HUES48 (cell line): Measurements from ENCODE around the gene OR2AG1.

Source experiments
- H3K27ac ChIP-seq: one replicate; pipeline ENCODE4 v1.7.0; 2013; ENCODE audit warnings: low read depth, low read length, inconsistent platforms
- H3K27me3 ChIP-seq: 2 replicates; pipeline ENCODE4 v1.6.1; 2013; ENCODE audit warnings: mild to moderate bottlenecking, low read length; ENCODE audit not compliant: control insufficient read depth, insufficient read depth
- H3K36me3 ChIP-seq: 2 replicates; pipeline ENCODE4 v1.6.1; 2013; ENCODE audit warnings: low read length; ENCODE audit not compliant: control insufficient read depth, insufficient read depth
- H3K4me1 ChIP-seq: 2 replicates; pipeline ENCODE4 v1.6.1; 2013; ENCODE audit warnings: mild to moderate bottlenecking, low read length; ENCODE audit not compliant: control insufficient read depth, insufficient read depth
- H3K4me3 ChIP-seq: 2 replicates; pipeline ENCODE4 v1.5.1; 2013; ENCODE audit warnings: mild to moderate bottlenecking, low read depth, low read length
- H3K9ac ChIP-seq: 2 replicates; pipeline ENCODE4 v1.6.1; 2013; ENCODE audit warnings: mild to moderate bottlenecking, low read depth, low read length, moderate library complexity
- H3K9me3 ChIP-seq: 2 replicates; pipeline ENCODE4 v1.6.1; 2013; ENCODE audit warnings: low read length; ENCODE audit not compliant: control insufficient read depth, insufficient read depth

The OR2AG1 gene

GRCh38 chr11:6782720-6783119 lies at the start of gene OR2AG1:
Gene OR2AG1, plus strand, starts transcription at chr11:6783020. Its CDS starts 2,018 bp downstream, at chr11:6785038.
- Histone ChIP-seq H3K36me3 (no peaks in the 10 kb centered on the region), H3K4me1 (no peaks in the 10 kb centered on the region)

GRCh38 chr11:6733326-6734275 lies 49.2 kb upstream of the OR2AG1 start:
- Histone ChIP-seq H3K27ac (no peak overlapping the region), H3K36me3 (no peaks in the 10 kb centered on the region), H3K9ac (no peak overlapping the region), H3K9me3 (no peaks in the 10 kb centered on the region), H3K4me3 (no peak overlapping the region), H3K4me1 (no peaks in the 10 kb centered on the region), H3K27me3 (no peaks in the 10 kb centered on the region)

More at GRCh38 chr11:6782720-6783119, at the start of gene OR2AG1:
- Histone ChIP-seq H3K4me3 (no peak within 1 kb of the TSS), H3K9ac (no peak within 1 kb of the TSS), H3K27ac (no peak within 1 kb of the TSS), H3K27me3 (no peaks in the 10 kb centered on the region), H3K9me3 (no peaks in the 10 kb centered on the region)

GRCh38 chr11:6734616-6735015 lies 48.2 kb upstream of the OR2AG1 start:
- Histone ChIP-seq H3K27ac (no peak overlapping the region), H3K9ac (no peak overlapping the region), H3K4me1 (no peaks in the 10 kb centered on the region), H3K27me3 (no peaks in the 10 kb centered on the region), H3K4me3 (no peak overlapping the region), H3K36me3 (no peaks in the 10 kb centered on the region), H3K9me3 (no peaks in the 10 kb centered on the region)

- no peak overlapping the region for H3K9ac ChIP-seq
- no peaks in the 10 kb centered on the region for H3K9me3 ChIP-seq
- H3K27me3 ChIP-seq = no peaks in the 10 kb centered on the region
- no peaks in the 10 kb centered on the region for H3K36me3 ChIP-seq
- no peak overlapping the region for H3K27ac ChIP-seq
- H3K4me3 ChIP-seq = no peak overlapping the region
- H3K4me1 ChIP-seq = no peaks in the 10 kb centered on the region
These were observed 47.5 kb upstream of the OR2AG1 start for GRCh38 chr11:6735306-6735705.

- no peak overlapping the region for H3K9ac ChIP-seq
- H3K27me3 ChIP-seq = no peaks in the 10 kb centered on the region
- H3K4me1 ChIP-seq = no peaks in the 10 kb centered on the region
- no peaks in the 10 kb centered on the region for H3K9me3 ChIP-seq
- H3K27ac ChIP-seq = no peak overlapping the region
- no peaks in the 10 kb centered on the region for H3K36me3 ChIP-seq
- H3K4me3 ChIP-seq = no peak overlapping the region
These were observed 46.2 kb upstream of the OR2AG1 start for GRCh38 chr11:6736495-6737121.

GRCh38 chr11:6737872-6738466 lies 44.9 kb upstream of the OR2AG1 start:
- no peaks in the 10 kb centered on the region for H3K4me1 ChIP-seq
- no peak overlapping the region for H3K27ac ChIP-seq
- no peak overlapping the region for H3K9ac ChIP-seq
- H3K36me3 ChIP-seq = no peaks in the 10 kb centered on the region
- no peaks in the 10 kb centered on the region for H3K27me3 ChIP-seq
- H3K4me3 ChIP-seq = no peak overlapping the region
- H3K9me3 ChIP-seq = no peaks in the 10 kb centered on the region

- no peak overlapping the region for H3K27ac ChIP-seq
- no peaks in the 10 kb centered on the region for H3K36me3 ChIP-seq
- H3K4me3 ChIP-seq = no peak overlapping the region
- H3K27me3 ChIP-seq = no peaks in the 10 kb centered on the region
- H3K9ac ChIP-seq = no peak overlapping the region
- H3K9me3 ChIP-seq = no peaks in the 10 kb centered on the region
- H3K4me1 ChIP-seq = no peaks in the 10 kb centered on the region
These were observed 44.2 kb upstream of the OR2AG1 start for GRCh38 chr11:6738590-6738989.

GRCh38 chr11:6742260-6742659 lies 40.6 kb upstream of the OR2AG1 start:
- Histone ChIP-seq H3K9me3 (no peaks in the 10 kb centered on the region), H3K27me3 (no peaks in the 10 kb centered on the region), H3K9ac (no peak overlapping the region), H3K36me3 (no peaks in the 10 kb centered on the region), H3K4me1 (no peaks in the 10 kb centered on the region), H3K27ac (no peak overlapping the region), H3K4me3 (no peak overlapping the region)

GRCh38 chr11:6745018-6745417 lies 37.8 kb upstream of the OR2AG1 start:
- Histone ChIP-seq H3K9me3 (no peaks in the 10 kb centered on the region), H3K4me1 (no peaks in the 10 kb centered on the region), H3K36me3 (no peaks in the 10 kb centered on the region), H3K9ac (no peak overlapping the region), H3K4me3 (no peak overlapping the region), H3K27ac (no peak overlapping the region), H3K27me3 (no peaks in the 10 kb centered on the region)

GRCh38 chr11:6745465-6746015 lies 37.3 kb upstream of the OR2AG1 start:
- H3K36me3 ChIP-seq = no peaks in the 10 kb centered on the region
- H3K9me3 ChIP-seq = no peaks in the 10 kb centered on the region
- no peaks in the 10 kb centered on the region for H3K27me3 ChIP-seq
- H3K4me3 ChIP-seq = no peak overlapping the region
- no peak overlapping the region for H3K27ac ChIP-seq
- no peaks in the 10 kb centered on the region for H3K4me1 ChIP-seq
- H3K9ac ChIP-seq = no peak overlapping the region
